ENCODE results near the gene SYT11. TPM values are rescaled to one million over a fixed set of nuclear protein-coding genes. Genes with fewer than 3 reads are reported as not detected.

The SYT11 gene
- total RNA-seq, 8 experiments from 2014 or later, result 1.3 to 260 (median 174) TPM

- Histone ChIP-seq H3K4me3 (no peak overlapping the region), H3K27ac (no peak overlapping the region), H3K4me1 (replicated peaks in 1 of 2) (peaks cover 0 to 4% of the 10 kb centered on the region in 2 donors)
- peak in 4 of 8 experiments; percentile 24 to 58 (median 42) for ATAC-seq (replicated peaks in 6 of 8)
- in situ Hi-C loops (cut with MboI; ENCODE audit: low pct_unique_long_range_greater_than_20kb in 2 of 9, low sequenced_read_pairs in 9 of 9, unreplicated experiment in 9 of 9), result no loop called here
- 63 to 100% (median 83%) methylated on average over 1 of the region's 1 CpG; no CpG with 5 or more reads in 5 of the 10 experiments for WGBS, 10 experiments
Measured at GRCh38 chr1:155844860-155845421, 14.4 kb upstream of the SYT11 start.

DNA sequence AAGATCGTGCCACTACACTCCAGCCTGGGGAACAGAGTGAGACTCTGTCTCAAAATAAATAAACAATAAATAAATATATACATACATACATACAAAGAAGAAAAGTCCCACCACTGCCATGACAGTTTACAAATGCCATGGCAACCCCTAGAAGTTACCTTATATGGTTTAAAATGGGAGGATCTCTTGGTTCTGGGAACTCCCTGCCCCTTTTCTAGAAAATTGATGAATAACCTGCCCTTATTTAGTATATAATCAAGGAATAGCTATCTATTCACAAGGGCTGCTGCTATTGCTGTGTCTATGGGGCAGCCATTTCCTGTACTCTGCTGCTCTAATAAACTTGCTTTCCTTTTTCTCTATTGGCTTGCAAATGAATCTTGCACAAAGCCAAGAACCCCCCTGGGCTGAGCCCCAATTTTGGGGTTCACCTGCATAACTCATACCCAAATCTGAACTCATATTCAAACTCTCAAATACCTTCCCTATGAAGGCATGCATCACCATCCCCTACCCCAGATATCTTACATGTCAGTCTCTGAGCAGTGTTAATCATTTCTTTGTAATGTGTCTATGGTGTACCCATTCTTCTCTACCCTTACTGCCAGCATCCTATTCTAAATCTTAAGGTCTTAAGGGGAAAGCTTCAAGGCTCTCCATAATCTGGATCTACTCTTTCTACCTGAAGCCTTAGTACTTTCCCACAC is 11.4 kb upstream of the SYT11 start:
- WGBS, 10 experiments, result 83 to 100% (median 100%) methylated on average over 1 of the region's 1 CpG; no CpG with 5 or more reads in 5 of the 10 experiments

DNA sequence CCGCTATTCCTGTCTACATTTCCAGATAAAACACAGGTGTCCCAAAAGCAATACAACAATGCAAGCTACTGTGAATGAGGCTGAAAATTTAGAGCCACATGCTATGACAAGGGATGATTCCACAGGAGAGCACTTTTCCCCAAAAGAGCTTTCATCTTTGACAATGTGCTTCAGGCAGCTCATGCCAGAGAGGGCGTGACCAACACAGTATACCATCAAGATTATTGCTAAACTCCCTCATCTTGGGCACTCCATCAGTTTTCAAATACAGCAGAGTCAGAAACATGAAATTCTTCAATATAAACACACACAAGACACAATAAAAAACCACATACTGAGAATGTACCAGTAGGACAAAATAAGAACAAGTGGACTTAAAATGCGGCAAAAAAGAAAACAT is 9.0 kb upstream of the SYT11 start:
- no peak overlapping the region for H3K27ac ChIP-seq
- in situ Hi-C loops (cut with MboI; ENCODE audit: low pct_unique_long_range_greater_than_20kb in 2 of 9, low sequenced_read_pairs in 9 of 9, unreplicated experiment in 9 of 9), result no loop called here
- peaks cover 4 to 5% of the 10 kb centered on the region in 2 donors for H3K4me1 ChIP-seq (replicated peaks in 1 of 2)
- ATAC-seq (replicated peaks in 6 of 8), result no peak
- 85 to 100% (median 100%) methylated on average over 1 to 3 of the region's 3 CpGs; no CpG with 5 or more reads in 1 of the 10 experiments for WGBS, 10 experiments
- H3K4me3 ChIP-seq, result no peak overlapping the region

More for the DNA sequence above, 11.4 kb upstream of the SYT11 start:
- in situ Hi-C loops (cut with MboI; ENCODE audit: low pct_unique_long_range_greater_than_20kb in 2 of 9, low sequenced_read_pairs in 9 of 9, unreplicated experiment in 9 of 9), result no loop called here
- no peak overlapping the region for H3K27ac ChIP-seq
- peaks cover 4 to 9% of the 10 kb centered on the region in 2 donors for H3K4me1 ChIP-seq (replicated peaks in 1 of 2)
- H3K4me3 ChIP-seq, result no peak overlapping the region
- peak in 3 of 8 experiments; percentile 44 to 49 (median 46) for ATAC-seq (replicated peaks in 6 of 8)

DNA sequence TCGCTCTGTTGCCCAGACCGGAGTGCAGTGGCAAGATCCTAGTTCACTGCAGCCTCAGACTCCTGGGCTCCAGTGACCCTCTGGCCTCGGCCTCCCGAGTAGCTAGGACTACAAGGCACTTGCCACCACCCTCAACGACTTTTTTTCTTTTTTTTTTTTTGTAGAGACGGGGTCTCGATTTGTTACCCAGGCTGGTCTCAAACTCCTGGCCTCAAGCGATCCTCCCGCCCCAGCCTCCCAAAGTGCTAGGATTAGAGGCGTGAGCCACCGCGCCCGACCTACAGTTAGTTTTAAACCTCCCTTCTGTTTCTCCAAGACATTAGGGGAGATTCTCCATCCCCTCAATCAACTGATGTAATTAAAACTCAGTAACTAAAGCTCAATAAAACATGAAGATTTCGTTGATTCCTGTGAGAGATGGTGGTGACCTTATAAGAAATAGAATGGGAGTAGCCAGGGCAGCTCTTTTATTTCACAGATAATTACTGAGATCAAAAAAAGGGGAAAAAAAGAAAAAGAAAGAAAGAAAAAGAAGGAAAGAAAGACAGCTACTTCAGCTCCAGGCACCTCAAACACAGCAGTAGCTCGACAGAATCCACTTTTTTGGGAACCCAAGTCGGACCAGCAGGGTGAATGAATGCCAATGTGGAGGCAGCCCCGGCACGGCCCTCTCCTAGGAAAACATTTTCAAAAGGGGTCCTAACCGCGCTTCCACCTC is 3.0 kb upstream of the SYT11 start:
- in situ Hi-C loops (cut with MboI; ENCODE audit: low pct_unique_long_range_greater_than_20kb in 2 of 9, low sequenced_read_pairs in 9 of 9, unreplicated experiment in 9 of 9), result no loop called here
- Histone ChIP-seq H3K4me3 (peak overlapping the region; percentile 57 to 89 (median 77)), H3K4me1 (replicated peaks in 1 of 2) (peaks cover 6 to 9% of the 10 kb centered on the region in 2 donors), H3K27ac (peak overlapping the region; percentile 60 to 84)
- ATAC-seq (replicated peaks in 6 of 8), result no peak
- WGBS, 10 experiments, result 20 to 58% (median 45%) methylated on average over 6 to 20 of the region's 20 CpGs

DNA sequence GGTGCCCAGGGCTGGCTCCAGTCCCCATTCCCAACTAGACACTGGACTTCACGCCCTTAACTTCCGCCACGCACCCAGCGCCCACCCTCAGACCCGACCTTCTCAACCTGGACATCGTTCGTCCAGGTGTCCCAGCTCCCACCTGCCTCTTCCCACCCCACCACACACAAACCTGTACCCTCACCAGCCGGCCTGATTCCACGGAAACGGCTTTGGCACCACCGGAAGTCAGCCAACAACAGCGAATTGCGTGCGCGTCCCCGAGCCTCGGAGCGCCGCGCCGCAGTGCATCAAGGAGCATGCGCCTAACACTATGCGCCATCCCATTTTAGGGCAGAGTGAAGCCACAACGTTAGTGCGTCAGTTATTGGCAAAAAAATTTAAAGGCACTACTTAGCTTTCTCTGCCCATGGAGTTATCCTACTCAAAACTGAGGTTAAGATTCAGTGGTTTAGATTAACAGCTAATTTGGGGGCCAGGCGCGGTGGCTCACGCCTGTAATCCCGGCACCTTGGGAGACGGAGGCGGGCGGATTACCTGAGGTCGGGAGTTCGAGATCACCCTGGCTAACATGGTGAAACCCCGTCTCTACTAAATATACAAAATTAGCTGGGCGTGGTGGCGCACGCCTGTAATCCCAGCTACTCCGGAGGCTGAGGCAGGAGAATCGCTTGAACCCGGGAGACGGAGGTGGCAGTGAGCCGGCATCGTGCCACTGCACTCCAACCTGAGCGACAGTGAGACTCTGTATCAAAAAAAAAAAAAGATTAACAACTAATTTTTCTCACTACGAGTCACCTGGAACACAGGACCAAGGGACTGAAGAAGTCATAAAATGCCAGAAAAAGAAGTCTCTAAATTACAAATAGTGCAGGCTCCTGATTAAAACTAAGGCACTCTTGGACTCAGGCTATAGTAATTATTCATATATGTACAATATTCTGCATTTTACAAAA is 2.1 kb upstream of the SYT11 start, which contains the start of gene GON4L:
Gene GON4L, minus strand, starts transcription at position 240 of the 956 bp plus-strand sequence. CDS start 3,434 bp downstream, outside the sequence.
- peak; percentile 36 to 86 (median 46) for ATAC-seq (replicated peaks in 6 of 8)
- in situ Hi-C loops (cut with MboI; ENCODE audit: low pct_unique_long_range_greater_than_20kb in 2 of 9, low sequenced_read_pairs in 9 of 9, unreplicated experiment in 9 of 9), result no loop called here
- Histone ChIP-seq H3K4me1 (replicated peaks in 1 of 2) (peaks cover 14 to 17% of the 10 kb centered on the region in 2 donors), H3K4me3 (peak within 1 kb of the TSS; percentile 57 to 89 (median 77)), H3K27ac (peak within 1 kb of the TSS; percentile 60 to 84)
- WGBS, 10 experiments, result 0 to 45% (median 16%) methylated on average over 1 to 34 of the region's 46 CpGs; no CpG with 5 or more reads in 1 of the 10 experiments

GRCh38 chr1:155858800-155859233 is 550 bp upstream of the SYT11 start:
- in situ Hi-C loops (cut with MboI; ENCODE audit: low pct_unique_long_range_greater_than_20kb in 2 of 9, low sequenced_read_pairs in 9 of 9, unreplicated experiment in 9 of 9), result no loop called here
- peak in 3 of 8 experiments; percentile 2 to 4 (median 3) for ATAC-seq (replicated peaks in 6 of 8)
- H3K4me1 ChIP-seq (replicated peaks in 1 of 2), result peaks cover 14 to 22% of the 10 kb centered on the region in 2 donors
- H3K4me3 ChIP-seq, result peak overlapping the region; percentile 73 to 97 (median 82)
- WGBS, 10 experiments, result 47 to 96% (median 74%) methylated on average over 2 to 11 of the region's 12 CpGs
- H3K27ac ChIP-seq, result peak overlapping the region; percentile 18 to 66

- peak overlapping the region; percentile 97 to 98 for H3K27ac ChIP-seq
- in situ Hi-C loops (cut with MboI; ENCODE audit: low pct_unique_long_range_greater_than_20kb in 2 of 9, low sequenced_read_pairs in 9 of 9, unreplicated experiment in 9 of 9), result no loop called here
- H3K4me3 ChIP-seq, result peak overlapping the region; percentile 73 to 97 (median 82)
- peaks cover 14 to 22% of the 10 kb centered on the region in 2 donors for H3K4me1 ChIP-seq (replicated peaks in 1 of 2)
- peak; percentile 2 to 76 (median 73) for ATAC-seq (replicated peaks in 6 of 8)
- 0 to 4% (median 0%) methylated on average over 2 to 15 of the region's 35 CpGs; no CpG with 5 or more reads in 5 of the 10 experiments for WGBS, 10 experiments
Measured at GRCh38 chr1:155859881-155860871, 809 bp downstream of the SYT11 start.

DNA sequence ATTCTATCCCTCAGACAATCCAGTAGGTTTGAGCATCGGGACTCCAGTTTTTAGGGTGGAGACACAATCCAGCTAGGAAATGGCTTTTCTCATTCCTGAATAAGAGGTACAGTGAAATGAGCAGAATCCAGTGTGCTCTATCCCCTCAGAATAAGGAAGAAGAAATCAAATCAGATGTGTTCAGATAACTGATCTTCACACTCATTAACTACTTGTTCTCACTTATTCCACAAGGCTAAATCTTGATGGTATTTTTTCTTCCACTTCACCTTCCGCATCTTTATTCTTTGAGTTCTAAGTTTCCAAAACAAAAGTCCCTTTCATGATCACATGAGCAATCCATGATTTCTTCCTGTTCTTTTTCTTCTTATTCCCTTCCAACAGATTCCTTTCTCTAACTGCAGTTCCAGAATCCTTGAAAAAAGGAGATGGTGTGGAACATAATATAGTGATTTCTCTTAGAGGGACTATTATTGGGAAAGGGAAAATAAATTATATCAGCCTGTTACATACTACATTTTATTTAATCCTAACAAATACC is 1.7 kb downstream of the SYT11 start:
- WGBS, 10 experiments, result 27 to 100% (median 55%) methylated on average over 1 to 2 of the region's 2 CpGs
- Histone ChIP-seq H3K4me3 (peak overlapping the region; percentile 73 to 97 (median 82)), H3K27ac (peak overlapping the region; percentile 97 to 98), H3K4me1 (replicated peaks in 1 of 2) (peaks cover 14 to 21% of the 10 kb centered on the region in 2 donors)
- no peak for ATAC-seq (replicated peaks in 6 of 8)
- in situ Hi-C loops (cut with MboI; ENCODE audit: low pct_unique_long_range_greater_than_20kb in 2 of 9, low sequenced_read_pairs in 9 of 9, unreplicated experiment in 9 of 9), result no loop called here

DNA sequence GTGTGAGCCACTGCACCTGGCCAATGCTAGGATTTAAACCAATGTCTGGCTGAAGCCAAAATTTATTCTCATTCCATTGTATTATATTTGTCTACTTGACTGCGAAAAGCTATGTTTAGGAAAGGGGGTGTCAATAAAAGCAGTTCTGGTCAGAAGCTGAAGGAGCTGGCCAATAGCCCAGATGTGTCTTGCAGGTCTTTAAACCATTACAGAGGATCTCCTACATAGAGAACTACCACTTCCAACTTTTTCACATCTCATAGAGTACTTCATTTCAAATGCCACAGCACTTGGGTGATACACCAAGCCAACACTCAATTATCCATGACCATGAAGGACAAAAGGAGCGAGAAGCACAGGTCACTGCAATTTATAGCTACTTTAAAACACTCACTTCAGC is 2.5 kb downstream of the SYT11 start:
- H3K27ac ChIP-seq, result peak overlapping the region in 1 of 2 donors; percentile 98
- in situ Hi-C loops (cut with MboI; ENCODE audit: low pct_unique_long_range_greater_than_20kb in 2 of 9, low sequenced_read_pairs in 9 of 9, unreplicated experiment in 9 of 9), result no loop called here

GRCh38 chr1:155864393-155864792 is 5.0 kb downstream of the SYT11 start:
- Histone ChIP-seq H3K27ac (no peak overlapping the region), H3K4me3 (no peak overlapping the region), H3K4me1 (replicated peaks in 1 of 2) (peaks cover 13 to 41% of the 10 kb centered on the region in 2 donors)
- in situ Hi-C loops (cut with MboI; ENCODE audit: low pct_unique_long_range_greater_than_20kb in 2 of 9, low sequenced_read_pairs in 9 of 9, unreplicated experiment in 9 of 9), result no loop called here
- ATAC-seq (replicated peaks in 6 of 8), result no peak

More for the DNA sequence above, 2.5 kb downstream of the SYT11 start:
- peaks cover 10 to 19% of the 10 kb centered on the region in 2 donors for H3K4me1 ChIP-seq (replicated peaks in 1 of 2)
- WGBS, 10 experiments, result 60 to 100% (median 100%) methylated on average over 1 to 2 of the region's 2 CpGs; no CpG with 5 or more reads in 1 of the 10 experiments
- ATAC-seq (replicated peaks in 6 of 8), result no peak
- peak overlapping the region in 2 of 5 donors; percentile 89 to 97 for H3K4me3 ChIP-seq

DNA sequence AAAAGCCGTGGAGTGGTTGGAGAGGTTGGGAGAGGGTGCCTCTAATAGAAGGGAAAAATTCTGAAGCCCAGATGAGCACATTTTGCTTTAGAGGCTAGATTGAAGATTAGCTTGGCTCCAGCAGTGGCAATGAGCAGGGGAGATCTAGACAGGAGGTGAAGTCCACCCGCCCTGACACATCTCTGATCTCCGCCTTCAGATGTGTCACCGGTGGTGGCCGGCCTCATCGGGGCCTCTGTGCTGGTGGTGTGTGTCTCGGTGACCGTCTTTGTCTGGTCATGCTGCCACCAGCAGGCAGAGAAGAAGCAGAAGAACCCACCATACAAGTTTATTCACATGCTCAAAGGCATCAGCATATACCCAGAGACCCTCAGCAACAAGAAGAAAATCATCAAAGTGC is 8.4 kb downstream of the SYT11 start:
- peaks cover 34 to 53% of the 10 kb centered on the region in 2 donors for H3K4me1 ChIP-seq (replicated peaks in 1 of 2)
- WGBS, 10 experiments, result 20 to 100% (median 91%) methylated on average over 1 to 7 of the region's 8 CpGs; no CpG with 5 or more reads in 3 of the 10 experiments
- in situ Hi-C loops (cut with MboI; ENCODE audit: low pct_unique_long_range_greater_than_20kb in 2 of 9, low sequenced_read_pairs in 9 of 9, unreplicated experiment in 9 of 9), result no loop called here
- H3K4me3 ChIP-seq, result no peak overlapping the region
- H3K27ac ChIP-seq, result no peak overlapping the region
- ATAC-seq (replicated peaks in 6 of 8), result peak in 4 of 8 experiments; percentile 1 to 12 (median 6)

All from motor neuron (in vitro differentiated cells).